Neuron (in vitro differentiated cells): ENCODE results near the gene SLC1A5.
"Not testable (repeated sequence)": the region's sequence is repeated elsewhere in the genome, so short reads cannot be mapped to it uniquely, and the experiment has no call there.

Experiments used
- H2AFZ ChIP-seq: one replicate; pipeline ENCODE4 v1.6.1; 2013; ENCODE audit warnings: low read depth, mild to moderate bottlenecking, inconsistent platforms, low read length, moderate library complexity
- H3K27me3 ChIP-seq: one replicate; pipeline ENCODE4 v1.6.1; 2013; ENCODE audit warnings: low read length; ENCODE audit not compliant: insufficient read depth
- H3K36me3 ChIP-seq: one replicate; pipeline ENCODE4 v1.6.1; 2013; ENCODE audit warnings: low read length; ENCODE audit not compliant: insufficient read depth
- H3K4me1 ChIP-seq: one replicate; pipeline ENCODE4 v1.6.1; 2013; ENCODE audit warnings: low read length; ENCODE audit not compliant: insufficient read depth
- H3K4me3 ChIP-seq: 2 replicates; pipeline ENCODE4 v1.5.1; 2013; ENCODE audit warnings: mild to moderate bottlenecking, low read length, moderate library complexity
- H3K9me3 ChIP-seq: one replicate; pipeline ENCODE4 v1.6.1; 2013; ENCODE audit warnings: low read length

SLC1A5 gene

DNA sequence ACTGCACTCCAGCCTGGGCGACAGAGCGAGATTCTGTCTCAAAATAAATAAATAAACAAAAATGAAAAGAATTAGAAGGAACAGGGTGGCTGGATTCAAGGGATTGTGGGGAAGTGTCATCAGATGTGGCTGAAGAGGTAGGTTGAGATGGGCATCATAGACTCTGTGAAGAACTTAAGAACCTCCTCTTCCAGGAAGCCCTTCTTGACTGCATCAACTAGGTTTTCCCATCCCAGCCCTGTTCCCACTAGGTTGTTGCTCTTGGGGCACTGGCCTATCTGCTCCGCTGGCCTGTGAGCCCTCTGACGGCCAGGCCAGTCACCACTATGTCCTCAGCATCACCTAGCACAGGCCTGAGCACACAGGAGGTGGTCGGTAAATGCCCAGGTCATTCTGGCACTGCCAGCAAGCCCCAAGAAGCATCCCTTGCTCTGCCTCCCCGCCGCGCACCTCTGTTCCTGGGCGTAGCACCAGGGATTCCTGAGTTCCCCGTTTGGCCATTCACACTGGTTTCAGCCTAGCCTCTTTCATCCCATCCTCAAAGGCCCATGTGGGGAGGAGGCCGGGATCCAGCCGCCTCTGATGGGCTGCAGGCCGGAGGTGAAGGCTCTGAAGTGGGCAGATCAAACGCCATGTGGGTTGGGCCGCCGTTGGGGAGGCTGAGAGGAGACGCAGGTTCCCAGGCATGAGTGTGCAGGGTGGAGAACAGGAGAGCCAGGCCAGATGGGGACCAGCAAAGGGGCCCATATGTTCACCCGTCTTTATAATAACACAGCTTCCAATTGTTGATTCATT, 27.6 kb upstream of the SLC1A5 start:
- Histone ChIP-seq H2AFZ (no peak overlapping the region), H3K27me3 (no peaks in the 10 kb centered on the region), H3K36me3 (no peaks in the 10 kb centered on the region), H3K4me3 (no peak overlapping the region), H3K9me3 (peaks cover 2% of the 10 kb centered on the region), H3K4me1 (peaks cover 13% of the 10 kb centered on the region)

- Histone ChIP-seq H3K36me3 (no peaks in the 10 kb centered on the region), H2AFZ (no peak overlapping the region), H3K4me1 (peaks cover 11% of the 10 kb centered on the region), H3K4me3 (no peak overlapping the region), H3K9me3 (peaks cover under 1% of the 10 kb centered on the region), H3K27me3 (no peaks in the 10 kb centered on the region)
Measured at GRCh38 chr19:46813839-46814358, 25.5 kb upstream of the SLC1A5 start.

DNA sequence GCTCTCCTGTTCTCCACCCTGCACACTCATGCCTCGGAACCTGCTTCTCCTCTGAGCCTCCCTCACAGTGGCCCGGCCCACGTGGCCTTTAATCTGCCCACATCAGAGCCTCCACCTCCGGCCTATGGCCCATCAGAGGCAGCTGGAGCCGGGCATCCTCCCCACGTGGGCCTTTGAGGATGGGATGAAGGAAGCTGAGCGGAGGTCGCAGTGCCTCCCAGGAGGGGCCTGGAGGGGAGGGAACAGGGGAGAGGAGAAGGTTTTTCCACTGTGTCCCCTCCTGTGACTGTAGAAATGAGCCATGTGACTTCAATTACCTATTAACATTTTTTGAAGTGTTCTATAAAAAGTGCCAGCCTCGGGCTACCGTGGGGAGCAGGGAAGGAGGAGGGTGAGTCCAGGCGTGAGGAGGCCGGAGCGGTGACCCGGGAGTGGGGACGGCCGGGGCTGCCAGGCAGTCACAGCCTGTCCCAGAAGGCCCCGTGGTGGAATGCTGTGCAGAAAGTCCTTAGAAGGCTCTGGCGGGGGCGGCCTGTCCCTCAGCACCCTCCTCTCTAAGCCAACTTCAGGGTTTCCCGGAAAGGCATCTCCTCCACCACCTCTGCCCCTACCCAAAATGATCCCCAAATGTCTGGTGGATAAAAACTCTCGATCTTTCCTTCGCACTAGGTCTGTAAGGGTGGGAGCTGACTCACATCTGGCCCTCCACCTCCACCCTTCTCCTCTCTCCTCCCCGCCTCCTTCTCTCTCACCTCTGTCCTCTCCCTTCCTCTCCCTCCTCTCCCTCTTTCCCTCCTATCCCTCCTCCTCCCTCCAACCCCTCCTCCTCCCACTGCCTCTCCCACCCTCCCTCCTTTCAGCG, 24.8 kb upstream of the SLC1A5 start:
- no peaks in the 10 kb centered on the region for H3K36me3 ChIP-seq
- H3K4me1 ChIP-seq: peaks cover 11% of the 10 kb centered on the region
- no peak overlapping the region for H3K4me3 ChIP-seq
- no peaks in the 10 kb centered on the region for H3K27me3 ChIP-seq
- H3K9me3 ChIP-seq: no peaks in the 10 kb centered on the region
- peak overlapping the region; percentile 56 for H2AFZ ChIP-seq

- Histone ChIP-seq H3K4me3 (no peak overlapping the region), H2AFZ (no peak overlapping the region), H3K36me3 (no peaks in the 10 kb centered on the region), H3K4me1 (peaks cover 11% of the 10 kb centered on the region), H3K9me3 (no peaks in the 10 kb centered on the region), H3K27me3 (no peaks in the 10 kb centered on the region)
Measured at GRCh38 chr19:46809534-46810272, 21.3 kb upstream of the SLC1A5 start.

GRCh38 chr19:46806656-46807055, 18.3 kb upstream of the SLC1A5 start:
- H2AFZ ChIP-seq: no peak overlapping the region
- no peaks in the 10 kb centered on the region for H3K9me3 ChIP-seq
- H3K4me1 ChIP-seq: no peaks in the 10 kb centered on the region
- no peaks in the 10 kb centered on the region for H3K27me3 ChIP-seq
- no peak overlapping the region for H3K4me3 ChIP-seq
- no peaks in the 10 kb centered on the region for H3K36me3 ChIP-seq

DNA sequence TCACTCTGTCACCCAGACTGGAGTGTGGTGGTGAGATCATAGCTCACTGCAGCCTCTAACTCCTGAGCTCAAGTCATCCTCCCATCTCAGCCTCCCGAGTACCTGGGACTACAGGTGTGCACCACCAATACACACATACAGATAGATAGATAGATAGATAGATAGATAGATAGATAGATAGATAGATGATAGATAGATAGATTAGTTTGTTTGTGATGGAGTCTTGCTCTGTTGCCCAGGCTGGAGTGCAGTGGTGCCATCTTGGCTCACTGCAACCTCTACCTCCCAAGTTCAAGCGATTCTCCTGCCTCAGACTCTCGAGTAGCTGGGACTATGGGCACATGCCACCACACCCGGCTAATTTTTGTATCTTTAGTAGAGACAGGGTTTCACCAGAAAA, 16.0 kb upstream of the SLC1A5 start:
- H3K27me3 ChIP-seq, H3K9me3 ChIP-seq, H3K4me1 ChIP-seq, H2AFZ ChIP-seq, H3K4me3 ChIP-seq, H3K36me3 ChIP-seq: not testable (repeated sequence)

DNA sequence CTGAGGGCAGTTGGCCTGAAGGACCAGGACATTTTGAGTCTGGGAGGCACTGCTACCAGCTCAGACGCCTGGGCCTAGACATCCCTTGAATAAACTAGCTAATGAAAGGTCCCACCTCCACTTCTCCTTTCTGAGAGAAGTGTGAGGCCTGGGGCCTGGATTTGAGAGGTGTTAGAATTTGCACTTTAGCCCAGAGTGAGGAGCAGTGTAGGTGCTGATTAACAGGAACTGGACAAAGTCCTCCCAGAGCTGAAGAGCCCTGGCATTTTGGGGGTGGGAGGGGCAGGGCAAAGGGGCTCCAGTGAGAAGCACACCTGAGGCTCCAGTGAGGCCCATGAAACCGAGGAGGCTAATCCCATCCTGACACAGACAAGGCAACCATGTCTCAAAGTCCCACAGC, 15.2 kb upstream of the SLC1A5 start:
- Histone ChIP-seq H3K4me1 (no peaks in the 10 kb centered on the region), H3K27me3 (no peaks in the 10 kb centered on the region), H3K9me3 (no peaks in the 10 kb centered on the region), H3K36me3 (no peaks in the 10 kb centered on the region), H2AFZ (no peak overlapping the region), H3K4me3 (no peak overlapping the region)

GRCh38 chr19:46802152-46802551, 13.8 kb upstream of the SLC1A5 start:
- Histone ChIP-seq H2AFZ (no peak overlapping the region), H3K36me3 (no peaks in the 10 kb centered on the region), H3K4me1 (no peaks in the 10 kb centered on the region), H3K9me3 (no peaks in the 10 kb centered on the region), H3K27me3 (no peaks in the 10 kb centered on the region), H3K4me3 (no peak overlapping the region)

DNA sequence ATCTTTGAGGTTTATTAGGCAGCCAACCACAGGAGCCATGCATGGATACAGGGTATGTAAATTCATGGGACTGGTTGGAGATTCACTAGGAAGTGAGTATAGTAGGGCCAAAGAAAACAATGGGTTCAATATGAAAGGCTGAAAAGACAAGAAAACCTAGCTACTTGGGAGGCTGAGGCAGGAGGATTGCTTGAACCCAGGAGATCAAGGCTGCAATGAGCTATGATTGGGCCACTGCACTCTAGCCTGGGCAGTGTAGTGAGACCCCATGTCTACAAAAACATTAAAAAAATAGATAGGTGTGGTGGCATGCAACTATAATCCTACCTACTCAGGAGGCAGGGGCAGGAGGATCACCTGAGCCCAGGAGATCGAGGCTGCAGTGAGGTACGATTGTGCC, 10.3 kb upstream of the SLC1A5 start:
- H3K27me3 ChIP-seq: no peaks in the 10 kb centered on the region
- no peak overlapping the region for H3K4me3 ChIP-seq
- H3K36me3 ChIP-seq: no peaks in the 10 kb centered on the region
- H3K4me1 ChIP-seq: no peaks in the 10 kb centered on the region
- no peak overlapping the region for H2AFZ ChIP-seq
- no peaks in the 10 kb centered on the region for H3K9me3 ChIP-seq

DNA sequence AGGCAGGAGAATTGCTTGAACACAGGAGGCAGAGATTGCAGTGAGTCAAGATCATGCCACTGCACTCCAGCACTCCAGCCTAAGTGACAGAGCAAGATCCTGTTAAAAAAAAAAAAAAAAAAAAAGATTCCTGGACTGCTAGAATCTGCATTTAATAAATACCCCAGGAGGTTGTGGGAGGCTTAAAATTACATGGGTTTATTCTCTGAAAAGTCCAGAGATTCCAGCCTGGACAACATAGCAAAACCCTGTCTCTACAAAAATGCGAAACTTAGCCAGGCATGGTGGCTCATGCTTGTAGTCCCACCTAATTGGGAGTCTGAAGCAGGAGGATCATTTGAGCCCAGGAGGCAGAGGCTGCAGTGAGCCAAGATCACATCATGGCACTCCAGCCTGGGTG, 9.5 kb upstream of the SLC1A5 start:
- Histone ChIP-seq H3K4me3 (no peak overlapping the region), H3K27me3 (no peaks in the 10 kb centered on the region), H2AFZ (no peak overlapping the region), H3K36me3 (no peaks in the 10 kb centered on the region), H3K4me1 (no peaks in the 10 kb centered on the region), H3K9me3 (no peaks in the 10 kb centered on the region)

DNA sequence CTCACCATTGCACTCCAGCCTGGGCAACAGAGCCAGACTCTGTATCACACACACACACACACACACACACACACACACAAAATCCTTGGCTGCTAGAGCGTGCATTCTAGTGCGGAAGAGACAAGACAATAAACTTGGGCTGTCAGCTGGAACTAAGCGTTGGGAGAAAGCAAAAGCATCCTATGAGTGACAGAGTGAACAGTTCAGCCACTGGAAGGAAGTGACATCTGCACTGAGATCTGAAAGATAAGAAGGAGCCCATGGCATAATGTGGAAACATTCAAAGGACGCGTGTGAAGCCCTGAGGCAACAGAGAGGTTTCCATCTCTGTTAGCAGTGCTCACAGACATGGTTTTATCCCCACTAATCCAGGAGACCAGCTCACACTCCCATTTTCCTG, 3.5 kb upstream of the SLC1A5 start:
- H2AFZ ChIP-seq: no peak overlapping the region
- no peaks in the 10 kb centered on the region for H3K36me3 ChIP-seq
- no peaks in the 10 kb centered on the region for H3K9me3 ChIP-seq
- peaks cover 7% of the 10 kb centered on the region for H3K4me1 ChIP-seq
- H3K27me3 ChIP-seq: no peaks in the 10 kb centered on the region
- H3K4me3 ChIP-seq: no peak overlapping the region

GRCh38 chr19:46789371-46789770, 977 bp upstream of the SLC1A5 start:
- Histone ChIP-seq H2AFZ (no peak overlapping the region), H3K9me3 (no peaks in the 10 kb centered on the region), H3K27me3 (no peaks in the 10 kb centered on the region), H3K4me3 (no peak overlapping the region), H3K4me1 (peaks cover 22% of the 10 kb centered on the region), H3K36me3 (no peaks in the 10 kb centered on the region)

DNA sequence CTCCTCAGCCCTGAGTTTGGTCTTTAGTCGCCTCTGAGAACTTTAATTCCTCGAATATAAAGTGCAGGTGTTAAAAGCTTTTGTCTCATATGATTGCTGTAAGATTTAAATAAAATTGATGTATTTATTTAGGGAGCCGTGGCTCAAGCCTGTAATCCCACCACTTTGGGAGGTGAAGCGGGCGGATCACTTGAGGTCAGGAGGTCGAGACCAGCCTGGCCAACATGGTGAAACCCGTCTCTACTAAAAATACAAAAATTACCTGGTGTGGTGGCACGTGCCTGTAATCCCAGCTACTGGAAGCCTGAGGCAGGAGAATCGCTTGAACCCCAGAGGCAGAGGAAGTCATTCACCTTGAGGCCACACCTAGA, 559 bp upstream of the SLC1A5 start:
- H3K27me3 ChIP-seq: no peaks in the 10 kb centered on the region
- peaks cover 26% of the 10 kb centered on the region for H3K4me1 ChIP-seq
- peak overlapping the region; percentile 29 for H3K4me3 ChIP-seq
- no peaks in the 10 kb centered on the region for H3K36me3 ChIP-seq
- H3K9me3 ChIP-seq: no peaks in the 10 kb centered on the region
- H2AFZ ChIP-seq: no peak overlapping the region
